ENCODE measurements around the gene IFNA5.

GRCh38 chr9:21305213-21305612 lies at the start of gene IFNA5:
- no peak for TF ChIP-seq CTCF (IDR thresholded peaks at IDR 0.05)
- TF ChIP-seq EZH2 (IDR thresholded peaks at IDR 0.05; ENCODE audit: borderline replicate concordance, insufficient read depth, low read depth, low read length, poor library complexity, severe bottlenecking) = no peak
